PFSK-1 (cell line): Measurements from ENCODE around the gene LYZL4.

Experiments used
- FOXP2 ChIP-seq: optimal IDR thresholded peaks from 2 replicates; pipeline ENCODE3; 2011; ENCODE audit warnings: borderline replicate concordance, control low read depth, inconsistent platforms; ENCODE audit not compliant: insufficient read depth; ENCODE audit errors: extremely low read length, extremely low read depth
- POLR2AphosphoS5 ChIP-seq: IDR thresholded peaks from 2 replicates; pipeline ENCODE4 v1.6.1; 2012; ENCODE audit warnings: low read depth, mild to moderate bottlenecking, control low read depth, low read length, moderate library complexity
- REST ChIP-seq, 2 experiments: IDR thresholded peaks; 2 replicates each; pipeline versions ENCODE4 v1.6.1 to v1.8.0; 2011 to 2012; ENCODE audit warnings: low read depth in 2 of 2, low read length in 2 of 2, control low read depth in 1 of 2, inconsistent platforms in 1 of 2, mild to moderate bottlenecking in 1 of 2, moderate library complexity in 1 of 2; ENCODE audit not compliant: insufficient read depth in 1 of 2
- SIN3A ChIP-seq: IDR thresholded peaks from 2 replicates; pipeline ENCODE4 v1.6.1; 2012; ENCODE audit warnings: mild to moderate bottlenecking, low read length, moderate library complexity, borderline replicate concordance; ENCODE audit not compliant: insufficient read depth
- TAF1 ChIP-seq: IDR thresholded peaks from 2 replicates; pipeline ENCODE4 v1.6.1; 2012; ENCODE audit warnings: low read length, control low read depth, borderline replicate concordance; ENCODE audit not compliant: insufficient read depth

- TF ChIP-seq REST (IDR thresholded peaks at IDR 0.05; ENCODE audit: insufficient read depth in 1 of 2, low read depth in 2 of 2, low read length in 2 of 2) (no peak), SIN3A (no peak), TAF1 (no peak), POLR2AphosphoS5 (no peak), FOXP2 (no peak)
These were observed 45.8 kb upstream of the LYZL4 start for GRCh38 chr3:42456211-42456610.
